GM19043 (cell line): Measurements from ENCODE around the gene HDAC7.

Experiments
- ATAC-seq: cut with Tn5 transposase; IDR thresholded peaks from one replicate; pipeline ENCODE4 v1.9.1; 2021; ENCODE audit warnings: low read depth; ENCODE audit not compliant: unreplicated experiment

The HDAC7 gene

GRCh38 chr12:47783024-47783755 is 36.5 kb downstream of the HDAC7 start:
- no peak for ATAC-seq

GRCh38 chr12:47782372-47782770 is 37.3 kb downstream of the HDAC7 start:
- ATAC-seq, result no peak

DNA sequence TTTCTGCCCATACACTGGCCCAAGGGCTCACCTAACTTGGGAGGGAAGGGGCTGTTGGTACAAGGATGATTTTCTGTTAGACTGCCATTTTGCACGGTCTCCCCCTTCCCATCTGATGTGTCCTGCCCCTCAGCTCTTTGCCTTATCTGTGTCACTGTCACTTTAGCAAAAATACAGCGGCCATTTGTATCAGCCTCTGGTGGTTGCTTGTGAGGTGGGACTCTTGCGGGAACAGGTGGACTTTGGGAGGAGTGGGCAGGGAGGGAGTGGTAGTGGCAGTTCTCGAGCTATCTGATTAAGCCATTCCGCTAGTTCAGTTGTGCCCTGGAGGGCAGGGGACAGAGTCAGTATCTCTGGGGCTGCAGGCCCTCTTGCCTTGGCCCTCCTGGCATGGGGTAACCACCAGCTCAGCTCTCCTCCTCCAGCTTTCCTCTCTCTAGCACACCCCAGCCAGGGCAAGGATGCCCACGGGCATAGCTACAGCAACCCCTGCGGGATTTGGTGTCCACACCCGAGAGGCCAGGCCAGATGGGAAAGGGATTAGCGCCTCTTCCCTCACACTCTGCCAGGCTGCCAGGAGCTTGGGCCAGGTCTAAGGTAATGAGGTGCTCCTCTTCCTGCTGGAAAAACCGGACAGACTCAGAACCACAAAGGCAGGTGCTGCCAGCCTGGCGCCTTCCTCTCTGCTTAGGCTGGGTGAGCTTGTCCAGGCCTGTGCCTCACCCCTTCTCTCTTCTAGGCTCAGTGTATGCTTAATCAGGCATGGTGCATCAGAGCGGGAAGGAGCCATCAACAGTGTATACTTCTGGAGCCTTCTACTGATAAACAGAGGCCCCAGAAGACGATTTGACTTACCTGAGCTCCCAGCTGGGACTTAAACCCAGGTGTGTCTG is 38.0 kb downstream of the HDAC7 start:
- no peak for ATAC-seq

GRCh38 chr12:47779943-47780504 is 39.7 kb downstream of the HDAC7 start:
- ATAC-seq, result no peak

GRCh38 chr12:47779301-47779942 is 40.3 kb downstream of the HDAC7 start:
- peak; percentile 84 for ATAC-seq

- no peak for ATAC-seq
Observed at GRCh38 chr12:47778881-47779280, 40.8 kb downstream of the HDAC7 start.

- ATAC-seq, result no peak
Observed at GRCh38 chr12:47777741-47778558, 41.8 kb downstream of the HDAC7 start.

- no peak for ATAC-seq
Observed at GRCh38 chr12:47777151-47777550, 42.6 kb downstream of the HDAC7 start.

GRCh38 chr12:47776471-47777143 is 43.1 kb downstream of the HDAC7 start:
- ATAC-seq, result no peak

DNA sequence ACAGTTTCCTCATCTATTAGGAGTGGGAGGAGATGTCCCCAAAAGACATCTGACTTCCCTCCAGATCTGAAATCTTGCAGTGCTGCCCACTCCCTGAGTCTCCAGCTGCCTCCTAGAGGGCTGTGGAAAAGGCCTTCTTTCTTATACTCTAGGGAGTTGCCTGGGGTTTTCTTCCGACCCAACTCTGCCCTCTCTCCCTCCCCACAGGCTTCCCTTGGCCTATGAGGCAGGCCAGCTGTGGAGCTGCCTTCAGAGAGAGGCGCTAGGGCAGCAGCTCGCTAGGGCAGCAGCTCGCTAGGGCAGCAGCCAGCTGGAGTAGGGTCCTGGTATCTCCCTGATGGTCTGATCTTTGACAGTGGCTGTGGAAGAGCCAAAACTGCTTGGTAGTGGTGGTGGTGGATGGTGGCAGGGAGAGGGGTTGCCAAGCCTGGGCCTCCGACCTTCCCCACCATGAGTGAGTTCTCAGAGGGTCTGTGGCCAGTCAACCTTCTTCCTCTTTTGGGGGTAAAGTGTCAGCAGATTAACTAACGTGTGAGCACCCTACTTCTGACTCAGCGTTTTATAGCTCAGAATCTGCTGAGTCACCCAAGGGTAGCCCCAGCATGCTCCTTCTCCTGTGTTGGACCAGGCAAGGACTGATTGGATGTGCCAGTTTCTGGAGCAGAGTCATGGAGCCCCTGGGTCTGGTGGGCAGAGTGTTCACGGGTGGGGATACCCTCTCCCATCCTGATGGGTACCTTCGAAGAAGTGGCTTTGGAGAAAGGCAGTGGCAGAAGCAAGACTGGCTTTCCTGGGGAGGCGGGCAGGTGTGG is 44.4 kb downstream of the HDAC7 start:
- ATAC-seq, result no peak

DNA sequence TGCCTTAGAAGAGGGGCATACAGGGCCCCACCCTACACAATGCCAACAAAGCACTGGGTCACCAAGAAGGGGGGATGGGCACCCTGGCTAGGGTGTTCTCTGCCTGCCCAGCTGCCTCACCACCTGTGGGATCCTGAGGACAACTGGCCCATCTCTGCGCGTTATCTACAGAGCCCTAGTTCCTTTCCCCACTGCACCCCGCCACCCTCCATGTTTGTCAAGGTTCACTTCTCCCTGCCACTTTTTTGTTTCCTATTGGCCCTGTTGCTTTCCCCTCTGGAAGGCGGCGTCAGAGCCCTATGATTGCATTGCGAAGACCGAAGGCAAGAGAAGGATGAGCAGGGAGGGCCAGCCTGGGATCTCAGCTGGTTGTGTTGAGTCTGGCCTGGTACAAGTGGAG is 45.0 kb downstream of the HDAC7 start:
- ATAC-seq, result no peak

DNA sequence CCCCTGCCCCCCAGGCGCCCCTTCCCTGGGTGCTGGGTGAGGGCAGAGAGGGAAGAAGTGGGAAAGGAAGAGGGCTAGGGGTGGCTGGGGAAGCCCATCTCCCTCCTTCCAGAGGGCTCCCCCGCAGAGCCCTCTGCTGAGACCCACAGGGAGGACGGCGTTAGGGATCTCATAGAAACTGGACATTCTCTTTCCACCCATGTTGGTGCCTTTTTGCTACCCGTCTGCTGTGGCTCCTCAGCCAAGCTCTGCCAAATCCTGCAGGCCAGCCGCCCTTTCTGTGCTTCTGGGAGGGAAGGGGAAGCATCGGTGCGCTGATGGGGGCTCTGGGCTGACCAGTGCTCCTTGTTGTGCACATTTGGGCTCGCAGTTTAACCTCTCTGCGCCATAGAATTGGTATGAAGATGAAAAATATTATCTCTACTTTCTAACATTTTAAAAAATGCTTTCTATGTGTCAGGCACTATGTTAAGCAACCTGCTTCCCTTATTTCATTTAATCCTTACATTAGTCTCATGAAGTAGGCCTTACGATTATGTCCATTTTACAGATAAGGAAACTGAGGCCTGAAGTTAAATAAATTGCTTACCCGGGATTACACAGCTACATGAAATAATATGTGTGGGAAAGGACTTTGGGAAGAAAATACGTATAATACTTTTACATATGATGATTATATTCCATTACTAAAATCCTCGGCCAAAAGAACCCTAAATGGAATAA is 45.7 kb downstream of the HDAC7 start:
- ATAC-seq, result no peak

DNA sequence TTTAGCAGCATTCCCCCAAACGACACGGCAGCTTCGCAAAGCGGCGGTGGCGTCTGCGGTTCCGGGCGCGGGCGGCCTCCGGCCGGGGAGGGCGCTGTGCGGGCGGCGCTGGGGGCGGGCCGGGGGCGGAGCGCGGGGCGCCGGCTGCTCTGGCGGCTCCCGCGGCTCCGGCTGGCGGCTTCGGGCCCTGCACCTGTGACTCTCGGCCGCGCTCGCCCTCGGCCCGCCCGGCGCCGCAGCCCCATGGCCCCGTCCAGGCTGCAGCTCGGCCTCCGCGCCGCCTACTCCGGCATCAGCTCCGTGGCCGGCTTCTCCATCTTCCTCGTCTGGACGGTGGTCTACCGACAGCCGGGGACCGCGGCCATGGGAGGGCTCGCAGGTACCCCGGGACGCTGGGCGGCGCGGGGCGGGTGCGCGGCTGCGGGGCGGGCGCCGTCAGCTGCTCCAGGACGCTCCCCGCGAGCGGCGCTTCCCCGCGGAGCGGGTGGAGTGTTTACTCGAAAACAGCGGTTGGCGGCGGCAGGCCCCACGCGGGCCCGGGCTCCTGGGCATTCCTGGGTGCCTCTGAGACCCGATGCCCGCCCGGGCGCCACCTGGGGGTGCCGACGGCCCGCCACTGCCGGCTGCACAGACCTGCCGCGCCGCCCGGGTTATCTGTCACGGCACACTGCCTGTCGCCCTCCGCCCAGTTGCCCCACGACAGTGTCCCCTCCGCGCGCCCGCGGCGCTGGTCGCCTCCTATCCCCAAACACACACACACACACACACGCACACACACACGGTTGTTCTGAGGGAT is 46.4 kb downstream of the HDAC7 start, which contains the start of gene SLC48A1:
SLC48A1 (plus strand) TSS at position 177 of the 796 bp plus-strand sequence; CDS start at position 244, 67 bp downstream.
- ATAC-seq, result peak; percentile 79

GRCh38 chr12:47772738-47773061 is 47.0 kb downstream of the HDAC7 start:
- ATAC-seq, result no peak

- no peak for ATAC-seq
Observed at GRCh38 chr12:47772094-47772660, 47.5 kb downstream of the HDAC7 start.

GRCh38 chr12:47771304-47771703 is 48.4 kb downstream of the HDAC7 start:
- ATAC-seq, result no peak
